ENCODE results near the gene ANGPTL4.

Gene ANGPTL4

DNA sequence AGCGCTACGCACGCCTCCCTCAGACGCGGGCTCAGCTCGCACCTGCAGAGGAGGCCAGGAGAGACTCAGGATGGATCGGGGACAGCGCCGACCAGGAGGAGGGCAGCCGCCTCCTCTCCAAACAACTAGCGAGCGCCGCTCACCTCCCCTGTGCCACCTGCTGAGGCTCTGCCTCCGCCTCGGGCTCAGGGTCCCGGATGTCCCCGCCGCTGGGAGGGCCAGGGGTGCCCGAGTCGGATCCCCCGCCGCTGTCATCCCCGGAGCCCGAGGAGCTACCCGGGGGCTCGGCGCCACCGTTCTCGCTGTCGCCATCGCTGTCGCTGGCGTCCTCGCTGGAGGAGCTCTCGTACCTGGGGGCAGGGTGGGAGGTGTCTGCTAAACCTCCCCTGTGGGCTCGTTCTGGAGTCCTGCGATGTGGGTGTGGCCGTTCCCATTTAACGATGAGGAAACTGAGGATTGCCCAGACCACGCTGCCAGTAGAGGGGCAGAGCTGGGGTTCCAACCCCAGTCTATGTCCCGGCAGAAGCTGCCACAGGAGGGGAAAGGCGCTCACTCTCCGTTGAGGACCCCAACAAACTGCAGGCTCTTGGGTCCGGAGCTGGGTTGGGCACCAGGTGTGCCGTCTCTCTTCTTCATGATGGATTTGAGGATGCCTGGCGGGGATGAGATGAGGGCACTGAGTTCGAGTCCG is 30.0 kb upstream of the ANGPTL4 start:
- no peak for TF ChIP-seq EZH2phosphoT487 (IDR thresholded peaks at IDR 0.05; ENCODE audit: borderline replicate concordance)
- TF ChIP-seq, protein P1, sequence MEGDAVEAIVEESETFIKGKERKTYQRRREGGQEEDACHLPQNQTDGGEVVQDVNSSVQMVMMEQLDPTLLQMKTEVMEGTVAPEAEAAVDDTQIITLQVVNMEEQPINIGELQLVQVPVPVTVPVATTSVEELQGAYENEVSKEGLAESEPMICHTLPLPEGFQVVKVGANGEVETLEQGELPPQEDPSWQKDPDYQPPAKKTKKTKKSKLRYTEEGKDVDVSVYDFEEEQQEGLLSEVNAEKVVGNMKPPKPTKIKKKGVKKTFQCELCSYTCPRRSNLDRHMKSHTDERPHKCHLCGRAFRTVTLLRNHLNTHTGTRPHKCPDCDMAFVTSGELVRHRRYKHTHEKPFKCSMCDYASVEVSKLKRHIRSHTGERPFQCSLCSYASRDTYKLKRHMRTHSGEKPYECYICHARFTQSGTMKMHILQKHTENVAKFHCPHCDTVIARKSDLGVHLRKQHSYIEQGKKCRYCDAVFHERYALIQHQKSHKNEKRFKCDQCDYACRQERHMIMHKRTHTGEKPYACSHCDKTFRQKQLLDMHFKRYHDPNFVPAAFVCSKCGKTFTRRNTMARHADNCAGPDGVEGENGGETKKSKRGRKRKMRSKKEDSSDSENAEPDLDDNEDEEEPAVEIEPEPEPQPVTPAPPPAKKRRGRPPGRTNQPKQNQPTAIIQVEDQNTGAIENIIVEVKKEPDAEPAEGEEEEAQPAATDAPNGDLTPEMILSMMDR (conservative IDR thresholded peaks at IDR 0.05; ENCODE audit: low read length) = no peak
- Histone ChIP-seq H3K79me2 (ENCODE audit: insufficient read depth, low read length) (no peaks in the 10 kb centered on the region), H3K4me3 (ENCODE audit: low read length, poor library complexity, severe bottlenecking) (no peak overlapping the region), H3K4me1 (ENCODE audit: insufficient read depth, low read length, poor library complexity, severe bottlenecking) (no peaks in the 10 kb centered on the region), H3K4me2 (ENCODE audit: low read depth, low read length, poor library complexity, severe bottlenecking) (no peak overlapping the region), H3K9me3 (ENCODE audit: insufficient read depth, low read depth, low read length) (no peaks in the 10 kb centered on the region), H2AFZ (ENCODE audit: low read length) (no peak overlapping the region), H3K9ac (ENCODE audit: low read depth, low read length, poor library complexity, severe bottlenecking) (no peak overlapping the region), H3K36me3 (ENCODE audit: insufficient read depth, low read length) (no peaks in the 10 kb centered on the region), H3F3A (ENCODE audit: low read depth) (no peaks in the 10 kb centered on the region), H4K20me1 (ENCODE audit: insufficient read depth, low read length, poor library complexity, severe bottlenecking) (no peaks in the 10 kb centered on the region), H3K27me3 (ENCODE audit: insufficient read depth, low read length, poor library complexity, severe bottlenecking) (no peaks in the 10 kb centered on the region), H3K9me2 (replicated peaks; ENCODE audit: low read depth, low read length) (no peaks in the 10 kb centered on the region)

DNA sequence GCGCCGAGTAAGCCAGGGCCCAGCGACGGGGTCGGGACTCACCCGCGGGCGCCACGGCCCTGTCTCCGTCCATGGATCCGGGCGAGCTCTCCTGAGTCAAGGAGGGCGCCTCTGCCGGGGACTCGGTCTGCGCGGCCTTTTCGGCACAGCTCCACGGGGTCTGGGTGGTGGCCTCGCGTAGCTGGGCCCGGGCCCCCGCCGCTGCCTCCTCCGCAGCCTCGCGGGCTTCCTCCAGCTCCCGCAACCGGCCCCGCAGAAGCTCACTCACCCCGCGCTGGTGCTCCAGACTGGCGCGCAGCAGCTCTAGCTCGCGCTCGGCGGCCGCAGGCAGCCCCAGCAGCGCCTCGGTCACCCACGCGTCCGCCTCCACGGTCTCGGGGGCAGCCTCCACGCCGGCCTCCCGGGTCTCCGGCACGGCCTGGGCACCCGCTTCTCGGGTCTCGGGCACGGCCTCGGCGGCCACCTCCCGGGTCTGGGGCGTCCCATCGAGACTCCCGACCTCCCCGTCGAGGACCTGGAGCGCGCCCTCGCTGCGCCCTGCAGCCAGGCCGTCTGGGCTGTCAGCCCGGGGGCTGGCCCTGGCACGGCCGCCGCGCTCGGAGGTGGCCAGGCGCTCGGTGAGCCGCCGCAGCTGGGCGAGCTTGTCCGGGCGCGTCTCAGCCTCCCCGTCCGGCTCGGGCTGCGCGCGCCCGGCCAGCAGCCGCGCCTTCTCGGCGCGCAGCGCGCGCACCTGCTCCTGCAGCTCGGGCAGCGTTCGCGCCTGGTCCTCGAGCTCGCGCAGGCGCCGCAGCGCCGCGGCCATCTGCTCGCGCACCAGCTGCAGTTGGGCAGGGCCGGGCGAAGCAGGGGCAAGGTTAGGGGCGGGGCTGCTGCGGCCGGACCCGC is 29.3 kb upstream of the ANGPTL4 start:
- no peak for TF ChIP-seq EZH2phosphoT487 (IDR thresholded peaks at IDR 0.05; ENCODE audit: borderline replicate concordance)
- TF ChIP-seq, protein P1 (conservative IDR thresholded peaks at IDR 0.05; ENCODE audit: low read length) = no peak
- Histone ChIP-seq H3K4me1 (ENCODE audit: insufficient read depth, low read length, poor library complexity, severe bottlenecking) (no peaks in the 10 kb centered on the region), H3K36me3 (ENCODE audit: insufficient read depth, low read length) (no peaks in the 10 kb centered on the region), H3K27me3 (ENCODE audit: insufficient read depth, low read length, poor library complexity, severe bottlenecking) (no peaks in the 10 kb centered on the region), H3F3A (ENCODE audit: low read depth) (no peaks in the 10 kb centered on the region), H3K9ac (ENCODE audit: low read depth, low read length, poor library complexity, severe bottlenecking) (no peak overlapping the region), H3K4me2 (ENCODE audit: low read depth, low read length, poor library complexity, severe bottlenecking) (no peak overlapping the region), H3K79me2 (ENCODE audit: insufficient read depth, low read length) (no peaks in the 10 kb centered on the region), H4K20me1 (ENCODE audit: insufficient read depth, low read length, poor library complexity, severe bottlenecking) (no peaks in the 10 kb centered on the region), H3K9me2 (replicated peaks; ENCODE audit: low read depth, low read length) (no peaks in the 10 kb centered on the region), H2AFZ (ENCODE audit: low read length) (no peak overlapping the region), H3K4me3 (ENCODE audit: low read length, poor library complexity, severe bottlenecking) (no peak overlapping the region), H3K9me3 (ENCODE audit: insufficient read depth, low read depth, low read length) (no peaks in the 10 kb centered on the region)

DNA sequence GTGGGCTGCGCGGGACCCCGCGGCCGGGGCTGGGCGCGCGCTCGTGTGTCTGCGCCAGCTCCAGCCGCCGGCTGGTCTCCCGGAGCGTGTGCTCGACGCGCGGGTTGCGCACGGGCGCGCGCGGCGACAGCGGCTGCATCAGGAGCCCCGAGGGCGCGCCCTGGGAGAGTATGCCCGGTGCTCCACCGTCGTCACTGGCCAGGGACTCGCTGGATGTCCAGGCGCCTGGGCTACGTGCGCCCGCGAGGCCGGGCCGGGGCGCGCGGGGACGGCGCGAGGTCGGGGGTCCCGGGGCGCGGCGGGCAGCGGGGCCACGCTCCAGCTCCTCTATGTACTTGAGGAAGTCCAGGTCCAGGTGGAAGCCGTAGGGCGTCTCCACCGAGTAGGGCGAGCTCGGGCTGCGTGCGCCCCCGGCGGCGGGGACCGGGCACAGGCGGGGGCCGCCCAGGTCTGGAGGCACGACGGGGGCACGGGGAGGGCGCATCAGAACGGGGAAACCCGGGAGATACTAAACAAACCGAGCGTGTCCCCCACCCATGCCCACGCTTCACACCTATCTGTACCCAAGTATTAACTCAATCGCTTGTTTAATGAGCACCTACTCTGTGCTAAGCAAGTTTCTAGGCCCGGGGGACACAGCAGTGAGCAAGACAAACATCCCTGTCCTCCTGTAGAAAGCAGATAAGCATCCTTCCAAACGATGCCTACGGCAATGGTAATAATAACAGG is 28.4 kb upstream of the ANGPTL4 start:
- Histone ChIP-seq H3K4me3 (ENCODE audit: low read length, poor library complexity, severe bottlenecking) (no peak overlapping the region), H3K9ac (ENCODE audit: low read depth, low read length, poor library complexity, severe bottlenecking) (no peak overlapping the region), H3K9me2 (replicated peaks; ENCODE audit: low read depth, low read length) (no peaks in the 10 kb centered on the region)

More for the DNA sequence above, 28.4 kb upstream of the ANGPTL4 start:
- TF ChIP-seq, protein P1 (conservative IDR thresholded peaks at IDR 0.05; ENCODE audit: low read length) = no peak
- no peak for TF ChIP-seq EZH2phosphoT487 (IDR thresholded peaks at IDR 0.05; ENCODE audit: borderline replicate concordance)
- Histone ChIP-seq H3K4me1 (ENCODE audit: insufficient read depth, low read length, poor library complexity, severe bottlenecking) (no peaks in the 10 kb centered on the region), H3K9me3 (ENCODE audit: insufficient read depth, low read depth, low read length) (no peaks in the 10 kb centered on the region), H3K4me2 (ENCODE audit: low read depth, low read length, poor library complexity, severe bottlenecking) (no peak overlapping the region), H3K36me3 (ENCODE audit: insufficient read depth, low read length) (no peaks in the 10 kb centered on the region), H3F3A (ENCODE audit: low read depth) (no peaks in the 10 kb centered on the region), H3K27me3 (ENCODE audit: insufficient read depth, low read length, poor library complexity, severe bottlenecking) (no peaks in the 10 kb centered on the region), H4K20me1 (ENCODE audit: insufficient read depth, low read length, poor library complexity, severe bottlenecking) (no peaks in the 10 kb centered on the region), H2AFZ (ENCODE audit: low read length) (no peak overlapping the region), H3K79me2 (ENCODE audit: insufficient read depth, low read length) (no peaks in the 10 kb centered on the region)
